HG03442 (cell line): ENCODE measurements around the gene TMPRSS11D.
A peak's percentile ranks its signal among the peaks of the same experiment; 100 is the strongest.

Experiments
- ATAC-seq: cut with Tn5 transposase; IDR thresholded peaks from one replicate; pipeline ENCODE4 v1.9.1; 2021; ENCODE audit warnings: mild to moderate bottlenecking, moderate library complexity; ENCODE audit not compliant: unreplicated experiment

The TMPRSS11D gene

DNA sequence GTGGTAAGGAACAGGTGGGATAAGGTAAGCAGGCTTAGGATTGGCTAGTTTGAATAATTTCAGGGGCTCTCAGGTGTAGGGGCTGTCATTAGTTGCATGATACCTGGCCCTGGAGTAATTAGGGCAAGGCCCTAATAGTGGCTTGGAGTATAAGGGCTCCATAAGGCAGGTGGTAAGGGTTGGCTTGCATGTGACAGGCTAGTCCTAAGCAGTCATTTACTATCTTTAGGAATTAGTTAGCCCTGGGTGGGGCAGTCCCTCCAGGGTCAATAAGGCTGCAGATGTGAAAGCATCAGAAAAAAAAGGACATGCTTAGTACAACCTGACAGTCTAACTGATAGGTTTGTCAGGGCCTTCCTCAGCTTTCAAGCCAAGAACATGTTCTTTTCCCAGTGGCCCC, 7.8 kb upstream of the TMPRSS11D start:
- peak; percentile 66 for ATAC-seq

DNA sequence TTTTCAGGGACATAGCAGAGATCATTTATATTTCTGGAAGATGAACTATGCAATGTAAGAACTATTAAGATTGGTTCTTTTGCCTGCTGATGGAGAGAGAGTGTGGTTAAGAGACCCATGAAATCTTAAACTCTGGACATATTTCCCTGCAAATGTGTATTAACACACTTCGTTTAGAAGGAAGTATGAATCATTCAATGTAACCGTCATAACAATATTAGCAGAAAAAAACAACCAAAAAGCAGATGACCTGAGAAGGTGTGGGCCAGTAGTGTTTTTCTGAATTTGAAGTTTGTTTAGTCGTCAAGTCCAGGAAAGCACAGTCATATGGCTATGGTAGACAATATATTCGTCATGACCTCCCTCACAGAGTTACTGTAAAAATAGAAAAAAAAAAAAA, 2.5 kb upstream of the TMPRSS11D start:
- no peak for ATAC-seq

- ATAC-seq: no peak
These were observed 2.0 kb upstream of the TMPRSS11D start for GRCh38 chr4:67885762-67886161.

GRCh38 chr4:67884701-67885100, 899 bp upstream of the TMPRSS11D start:
- ATAC-seq: no peak

- no peak for ATAC-seq
These were observed 344 bp downstream of the TMPRSS11D start for GRCh38 chr4:67883458-67883857.

- ATAC-seq: no peak
These were observed 2.8 kb downstream of the TMPRSS11D start for GRCh38 chr4:67880866-67881610.

GRCh38 chr4:67879486-67879885, 4.3 kb downstream of the TMPRSS11D start:
- ATAC-seq: no peak

DNA sequence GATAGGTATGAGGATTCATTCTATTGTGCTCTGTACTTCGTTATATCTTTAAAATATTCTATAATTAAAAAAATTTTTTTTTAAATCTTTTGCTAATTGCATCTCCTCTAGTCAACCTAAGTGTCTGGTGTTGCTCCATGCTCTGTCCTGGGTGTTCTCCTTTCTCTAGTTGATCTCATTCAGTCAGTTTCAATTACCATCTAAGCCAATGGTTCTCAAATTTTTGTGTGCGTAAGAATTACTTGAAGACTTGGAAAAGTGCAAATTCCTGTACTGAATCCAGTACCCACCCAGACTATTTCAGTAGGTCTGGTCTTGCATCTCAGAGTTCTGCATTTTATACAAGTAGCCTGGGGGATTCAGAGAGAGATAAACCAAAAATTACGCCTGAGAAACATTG, 6.7 kb downstream of the TMPRSS11D start:
- ATAC-seq: no peak

DNA sequence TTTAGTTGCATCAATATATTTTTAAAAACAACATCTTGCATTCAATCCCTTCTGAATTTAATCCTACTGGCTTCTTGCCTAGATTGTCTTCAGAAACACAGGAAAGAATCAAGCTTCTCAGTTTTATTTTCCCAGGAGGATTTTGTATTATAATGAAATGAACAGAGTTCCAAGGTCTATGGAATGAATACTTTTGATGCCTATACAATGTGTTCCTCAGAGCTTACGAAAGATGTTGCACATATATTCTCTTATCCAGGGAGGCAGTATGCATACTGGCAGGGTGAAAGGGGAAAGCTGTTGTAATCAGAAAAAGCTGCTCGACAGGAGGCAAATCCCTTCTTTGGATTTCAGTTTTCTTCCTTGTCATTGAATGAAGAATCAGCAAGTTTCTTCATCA, 8.8 kb downstream of the TMPRSS11D start:
- ATAC-seq: no peak

DNA sequence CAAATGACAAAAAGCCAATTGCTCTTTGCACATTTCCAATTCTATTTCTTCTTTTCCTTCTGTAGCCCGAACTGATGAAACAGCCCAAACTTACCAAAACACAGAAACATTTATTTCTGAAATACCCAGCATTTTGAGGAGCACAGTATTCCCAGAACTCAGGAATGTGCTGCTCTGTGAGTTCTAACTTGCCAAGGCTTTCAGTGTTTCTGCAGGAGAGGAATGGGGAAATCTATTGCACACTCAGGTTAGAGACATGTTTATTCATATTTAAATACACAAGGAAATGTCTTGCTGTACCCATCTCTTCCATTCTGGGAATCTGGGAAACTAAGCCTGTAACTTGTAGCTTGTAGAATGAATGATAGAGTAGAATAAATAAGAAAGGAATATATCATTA, 10.7 kb downstream of the TMPRSS11D start:
- ATAC-seq: no peak

DNA sequence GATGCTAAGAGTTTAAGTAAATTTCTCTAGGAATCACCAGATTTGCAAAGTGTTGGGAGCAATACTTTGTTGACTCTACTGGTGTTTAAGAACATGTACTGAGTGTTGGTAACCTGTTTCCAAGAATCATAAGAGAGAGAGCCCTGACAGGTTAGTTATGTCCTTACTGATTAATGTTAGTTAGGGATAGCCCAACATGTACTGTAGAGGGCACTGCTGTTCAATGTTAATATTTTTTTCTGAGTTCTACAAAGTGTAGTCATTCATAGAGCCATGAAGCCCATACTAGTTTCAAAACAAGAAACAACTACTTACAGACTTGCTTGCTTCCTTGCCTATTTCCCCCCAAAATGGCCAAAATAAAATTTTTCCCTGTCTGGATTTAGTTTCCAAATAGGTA, 11.9 kb downstream of the TMPRSS11D start:
- peak; percentile 97 for ATAC-seq

GRCh38 chr4:67869580-67870190, 14.1 kb downstream of the TMPRSS11D start:
- no peak for ATAC-seq

DNA sequence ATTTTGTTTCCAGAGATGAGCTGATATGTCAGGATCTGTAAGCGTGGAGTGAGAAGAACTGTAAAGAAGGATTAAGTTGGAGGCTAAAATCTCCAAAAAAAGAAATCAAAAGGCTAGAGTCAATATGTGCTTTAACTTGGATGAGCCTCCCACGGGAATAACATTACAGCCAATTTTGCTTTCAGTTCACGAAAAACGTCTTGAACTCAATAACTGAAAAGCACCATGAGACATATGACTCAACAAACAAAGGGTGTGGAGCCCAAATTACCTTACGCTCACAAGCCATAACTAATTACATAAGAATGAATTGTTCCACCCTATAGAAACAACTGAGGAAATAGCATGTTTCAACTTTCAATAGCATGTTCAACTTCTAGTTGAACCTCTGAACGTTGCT, 22.3 kb downstream of the TMPRSS11D start:
- peak; percentile 42 for ATAC-seq

DNA sequence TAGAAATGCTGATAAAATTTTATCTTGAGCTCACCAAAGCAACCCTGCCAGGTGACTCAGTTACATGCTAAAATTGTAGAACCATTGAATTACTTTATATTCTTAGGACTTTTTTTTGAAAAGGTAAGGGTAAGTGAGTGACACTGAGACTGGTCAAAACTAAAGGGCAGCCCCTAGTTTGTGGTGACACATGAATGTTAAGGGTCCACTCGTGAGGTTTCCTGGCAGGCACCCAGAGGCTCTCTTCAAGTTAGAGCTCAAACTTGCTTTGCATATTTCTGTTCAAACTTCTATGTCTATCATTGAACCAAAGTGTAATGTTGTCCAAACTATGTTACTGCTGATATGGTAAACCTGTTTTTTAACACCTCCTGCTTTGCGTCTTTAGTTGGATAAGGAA, 30.5 kb downstream of the TMPRSS11D start:
- ATAC-seq: no peak

DNA sequence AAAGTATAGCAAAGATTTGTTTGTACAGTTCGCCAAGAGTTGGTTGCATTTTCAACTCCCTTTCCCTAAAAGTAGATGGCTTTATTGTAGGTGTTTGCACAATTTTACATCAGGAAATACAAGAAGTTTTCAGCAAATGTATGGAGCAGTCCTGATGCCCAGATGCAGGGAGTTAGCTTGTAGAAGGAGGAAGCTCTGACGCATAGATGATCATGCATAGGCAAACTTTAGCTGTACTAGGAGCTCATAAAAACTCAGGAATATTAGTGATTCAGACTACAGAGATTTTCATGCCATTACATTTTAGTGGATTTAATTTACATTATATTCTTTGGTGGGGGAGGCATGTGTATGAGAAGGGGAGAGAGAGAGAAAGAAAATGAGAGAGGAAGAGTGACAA, 62.9 kb downstream of the TMPRSS11D start:
- ATAC-seq: no peak

DNA sequence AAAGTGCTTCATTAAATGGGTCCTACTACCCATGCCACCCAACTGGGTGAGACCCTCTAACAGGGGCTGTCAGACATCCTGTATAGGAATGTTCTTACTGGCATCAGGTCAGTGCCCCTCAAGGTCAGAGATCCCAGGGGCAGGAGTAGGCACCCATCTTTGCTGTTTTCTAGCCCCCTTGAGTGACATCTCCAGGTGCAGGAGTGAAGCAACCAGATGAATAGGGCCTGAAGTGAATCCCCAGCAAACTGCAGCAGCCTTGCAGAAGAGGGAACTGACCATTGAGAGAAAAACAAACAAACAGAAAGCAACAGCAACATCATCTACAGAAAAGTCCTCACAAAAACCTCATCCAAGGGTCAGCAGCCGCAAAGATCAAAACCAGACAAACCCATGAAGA, 73.8 kb downstream of the TMPRSS11D start:
- no peak for ATAC-seq

DNA sequence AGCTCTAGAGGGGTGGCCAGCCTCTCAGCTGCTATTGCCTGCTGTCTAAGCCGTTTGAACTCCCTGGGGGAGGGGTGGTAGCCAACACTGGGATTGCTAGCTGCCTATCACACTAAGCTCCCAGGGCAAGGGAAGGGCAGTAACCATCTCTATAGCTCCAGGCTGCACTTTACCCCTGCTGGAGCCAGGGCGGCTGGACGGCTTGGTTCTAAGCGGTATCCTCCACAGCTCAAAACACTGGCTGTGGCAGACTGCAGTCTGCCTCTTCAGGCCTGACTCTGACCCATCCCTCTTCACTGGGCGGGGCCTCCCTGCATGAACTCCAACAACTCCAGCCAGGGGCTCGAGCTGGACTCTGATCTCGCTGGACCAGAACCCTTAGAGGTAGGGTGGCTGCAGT, 74.3 kb downstream of the TMPRSS11D start:
- ATAC-seq: no peak

- no peak for ATAC-seq
These were observed 87.0 kb downstream of the TMPRSS11D start for GRCh38 chr4:67796810-67797209.

DNA sequence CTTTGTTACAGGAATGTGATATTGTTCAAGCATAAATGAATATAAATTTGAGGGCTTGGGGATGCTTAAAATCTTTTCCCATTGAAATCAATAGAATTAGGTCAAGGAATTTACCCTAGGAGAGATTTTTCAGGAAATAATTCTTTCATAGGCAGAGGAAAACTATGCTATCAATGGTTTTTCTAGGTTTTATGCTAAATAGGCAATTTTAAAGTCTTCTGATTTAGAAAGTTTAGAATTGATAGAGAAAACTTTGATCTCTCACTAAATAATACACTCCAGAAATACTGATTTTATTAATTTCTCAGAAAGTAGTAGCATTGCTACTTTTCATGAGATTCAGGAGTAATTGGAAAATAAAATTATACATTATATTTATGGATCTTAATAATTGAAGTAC, 93.1 kb downstream of the TMPRSS11D start:
- ATAC-seq: no peak

DNA sequence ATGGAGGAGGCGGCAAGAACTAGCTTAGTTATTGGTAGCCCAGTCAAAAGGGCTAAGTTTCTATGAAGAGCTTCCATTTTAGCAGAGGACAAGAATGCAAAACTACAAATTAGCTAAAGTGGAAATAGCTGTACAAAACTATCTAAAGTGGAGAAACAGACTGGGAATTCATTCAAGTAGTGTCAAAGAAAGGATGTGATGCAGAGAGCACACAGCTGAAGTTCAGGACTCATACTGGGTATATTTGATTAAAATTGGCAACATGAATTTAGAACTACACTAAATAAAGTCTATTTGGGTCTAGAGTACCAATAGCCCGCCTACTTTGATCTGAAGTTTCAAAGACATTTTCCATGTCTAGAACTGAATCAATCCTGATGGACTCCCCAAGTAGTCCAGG, 96.5 kb downstream of the TMPRSS11D start:
- ATAC-seq: no peak

GRCh38 chr4:67785528-67785927, 98.3 kb downstream of the TMPRSS11D start:
- no peak for ATAC-seq

DNA sequence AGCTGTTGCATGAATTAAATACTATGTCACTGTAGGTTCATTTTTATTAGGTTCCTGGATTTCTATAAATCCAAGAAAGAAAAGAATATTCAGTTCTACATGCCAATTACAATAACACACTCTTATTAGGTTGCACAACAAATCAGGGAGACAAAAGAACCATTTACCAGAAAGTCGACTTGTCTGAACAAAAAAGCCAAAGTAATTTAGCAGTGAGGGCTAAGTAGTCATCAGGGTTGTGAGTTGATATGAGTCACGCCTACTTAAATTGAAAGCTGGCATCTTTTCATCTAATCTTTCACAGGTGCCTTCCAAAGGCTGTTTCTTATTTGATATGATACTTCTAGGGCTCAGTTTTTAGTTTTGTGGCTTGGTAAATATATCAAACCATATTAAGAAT, 104.2 kb downstream of the TMPRSS11D start:
- no peak for ATAC-seq

DNA sequence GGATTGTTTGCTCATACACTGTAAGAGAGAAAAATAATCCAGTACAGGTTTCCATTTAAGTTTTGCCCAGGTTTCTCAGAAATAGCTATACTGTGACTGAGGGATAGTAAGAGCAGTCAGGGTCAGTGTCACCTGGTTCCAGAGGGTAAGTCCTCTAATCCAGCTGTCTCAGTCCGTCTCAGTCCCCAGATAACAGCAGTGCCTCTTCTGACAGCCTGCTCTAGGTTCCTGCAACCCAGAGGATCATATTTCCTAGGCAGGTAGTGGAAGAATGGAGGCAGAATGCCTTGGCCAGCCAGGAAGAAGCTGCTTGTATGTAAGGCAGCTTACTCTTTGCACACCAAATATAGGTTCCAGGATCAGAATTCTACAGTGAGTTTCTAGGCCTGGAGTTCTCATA, 107.1 kb downstream of the TMPRSS11D start:
- ATAC-seq: no peak
